ENCODE results near the gene CKB.

DNA sequence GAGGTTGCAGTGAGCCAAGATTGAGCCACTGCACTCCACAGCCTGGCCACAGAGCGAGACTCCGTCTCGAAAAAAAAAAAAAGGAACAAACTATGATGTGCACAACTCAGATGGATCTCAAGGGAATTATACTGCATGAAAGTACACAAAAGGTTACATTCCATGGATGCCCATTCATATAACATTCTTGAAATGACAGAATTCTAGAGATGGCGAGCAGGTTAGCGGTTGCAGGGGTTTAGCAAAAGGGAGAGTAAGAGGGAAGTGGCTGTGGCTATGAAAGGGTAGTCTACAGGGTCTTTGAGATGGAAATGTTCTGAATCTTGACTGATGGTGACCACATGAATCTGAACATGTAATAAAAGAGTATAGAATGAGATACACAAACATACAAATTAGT is 49.7 kb downstream of the CKB start:
- no peak for TF ChIP-seq POLR2A (IDR thresholded peaks at IDR 0.05; ENCODE audit: low read depth, low read length)
- TF ChIP-seq TAF1 (IDR thresholded peaks at IDR 0.05; ENCODE audit: borderline replicate concordance, low read depth, low read length), result no peak

Data from GM12892 (cell line).